ENCODE measurements around the gene RELN. TPM values are rescaled to one million over a fixed set of nuclear protein-coding genes. Genes with fewer than 3 reads are reported as not detected.

Gene RELN
- total and polyA plus RNA-seq, 2 of the 13 experiments (the other 11 are each of a cell fraction or from before 2014, with no cell fraction given): 315 to 332 TPM

- TF ChIP-seq DMTF1 (CRISPR knock-in tag; IDR thresholded peaks at IDR 0.05) (no peak), TRIM24 (CRISPR knock-in tag; IDR thresholded peaks at IDR 0.05) (no peak), ADNP (CRISPR knock-in tag; IDR thresholded peaks at IDR 0.05) (no peak), POGZ (CRISPR knock-in tag; IDR thresholded peaks at IDR 0.05) (0 out of 2 replicates have a peak, but pooled peaks have one; percentile 23), USF2 (IDR thresholded peaks at IDR 0.05; ENCODE audit: low read depth, low read length) (no peak), USF2 (CRISPR knock-in tag; IDR thresholded peaks at IDR 0.05; ENCODE audit: borderline replicate concordance) (no peak), ZNF430 (CRISPR knock-in tag; IDR thresholded peaks at IDR 0.05) (no peak), RBAK (CRISPR knock-in tag; IDR thresholded peaks at IDR 0.05) (no peak), ZNF7 (CRISPR knock-in tag; IDR thresholded peaks at IDR 0.05) (no peak), NR2F6 (IDR thresholded peaks at IDR 0.05) (no peak), NR2F6 (CRISPR knock-in tag; IDR thresholded peaks at IDR 0.05) (0 out of 2 replicates have a peak, but pooled peaks have one; percentile 6), ZNF782 (CRISPR knock-in tag; IDR thresholded peaks at IDR 0.05; ENCODE audit: borderline replicate concordance) (no peak), KDM5A (IDR thresholded peaks at IDR 0.05; ENCODE audit: borderline replicate concordance, low read length) (no peak), BRD4 (CRISPR knock-in tag; IDR thresholded peaks at IDR 0.05) (no peak), SOX13 (IDR thresholded peaks at IDR 0.05) (no peak), SOX13 (CRISPR knock-in tag; conservative IDR thresholded peaks at IDR 0.05 in 1 of 2, IDR thresholded peaks at IDR 0.05 in 1 of 2) (peak in 1 of 2 experiments; percentile 39; a peak in 1 of 4 replicates)
- TF ChIP-seq, protein P1, sequence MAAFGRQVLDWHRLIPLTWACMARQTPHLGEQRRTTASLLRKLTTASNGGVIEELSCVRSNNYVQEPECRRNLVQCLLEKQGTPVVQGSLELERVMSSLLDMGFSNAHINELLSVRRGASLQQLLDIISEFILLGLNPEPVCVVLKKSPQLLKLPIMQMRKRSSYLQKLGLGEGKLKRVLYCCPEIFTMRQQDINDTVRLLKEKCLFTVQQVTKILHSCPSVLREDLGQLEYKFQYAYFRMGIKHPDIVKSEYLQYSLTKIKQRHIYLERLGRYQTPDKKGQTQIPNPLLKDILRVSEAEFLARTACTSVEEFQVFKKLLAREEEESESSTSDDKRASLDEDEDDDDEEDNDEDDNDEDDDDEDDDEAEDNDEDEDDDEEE (CRISPR knock-in tag; IDR thresholded peaks at IDR 0.05): no peak
- TF ChIP-seq, protein P2, sequence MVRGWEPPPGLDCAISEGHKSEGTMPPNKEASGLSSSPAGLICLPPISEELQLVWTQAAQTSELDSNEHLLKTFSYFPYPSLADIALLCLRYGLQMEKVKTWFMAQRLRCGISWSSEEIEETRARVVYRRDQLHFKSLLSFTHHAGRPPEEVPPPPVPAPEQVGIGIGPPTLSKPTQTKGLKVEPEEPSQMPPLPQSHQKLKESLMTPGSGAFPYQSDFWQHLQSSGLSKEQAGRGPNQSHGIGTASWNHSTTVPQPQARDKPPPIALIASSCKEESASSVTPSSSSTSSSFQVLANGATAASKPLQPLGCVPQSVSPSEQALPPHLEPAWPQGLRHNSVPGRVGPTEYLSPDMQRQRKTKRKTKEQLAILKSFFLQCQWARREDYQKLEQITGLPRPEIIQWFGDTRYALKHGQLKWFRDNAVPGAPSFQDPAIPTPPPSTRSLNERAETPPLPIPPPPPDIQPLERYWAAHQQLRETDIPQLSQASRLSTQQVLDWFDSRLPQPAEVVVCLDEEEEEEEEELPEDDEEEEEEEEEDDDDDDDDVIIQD (CRISPR knock-in tag; IDR thresholded peaks at IDR 0.05; ENCODE audit: low read depth): 0 out of 2 replicates have a peak, but pooled peaks have one; percentile 23
- TF ChIP-seq, protein P3, sequence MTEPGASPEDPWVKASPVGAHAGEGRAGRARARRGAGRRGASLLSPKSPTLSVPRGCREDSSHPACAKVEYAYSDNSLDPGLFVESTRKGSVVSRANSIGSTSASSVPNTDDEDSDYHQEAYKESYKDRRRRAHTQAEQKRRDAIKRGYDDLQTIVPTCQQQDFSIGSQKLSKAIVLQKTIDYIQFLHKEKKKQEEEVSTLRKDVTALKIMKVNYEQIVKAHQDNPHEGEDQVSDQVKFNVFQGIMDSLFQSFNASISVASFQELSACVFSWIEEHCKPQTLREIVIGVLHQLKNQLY (CRISPR knock-in tag; IDR thresholded peaks at IDR 0.05): no peak
These were observed 18.6 kb upstream of the RELN start (continued) for GRCh38 chr7:104008107-104008506.
